GM12875 (cell line): ENCODE data around the gene CNGA3.
"Not testable (repeated sequence)": the region's sequence is repeated elsewhere in the genome, so short reads cannot be mapped to it uniquely, and the experiment has no call there.

Experiments
- H3K4me3 ChIP-seq: one replicate; pipeline ENCODE4 v1.5.1; 2011; ENCODE audit warnings: low read depth, low read length, control low read depth
- TF ChIP-seq, protein P1 (sequence below): IDR thresholded peaks from 2 replicates; pipeline ENCODE4 v1.5.1; 2011; ENCODE audit warnings: low read depth, mild to moderate bottlenecking, control low read depth, inconsistent platforms, low read length, moderate library complexity, borderline replicate concordance; ENCODE audit not compliant: insufficient read depth

CNGA3 gene

GRCh38 chr2:98346311-98347236 is at the start of gene CNGA3:
CNGA3 (plus strand) TSS chr2:98346456; CDS start chr2:98369976, 23,520 bp downstream.
- H3K4me3 ChIP-seq: no peak within 1 kb of the TSS
- TF ChIP-seq, protein P1, sequence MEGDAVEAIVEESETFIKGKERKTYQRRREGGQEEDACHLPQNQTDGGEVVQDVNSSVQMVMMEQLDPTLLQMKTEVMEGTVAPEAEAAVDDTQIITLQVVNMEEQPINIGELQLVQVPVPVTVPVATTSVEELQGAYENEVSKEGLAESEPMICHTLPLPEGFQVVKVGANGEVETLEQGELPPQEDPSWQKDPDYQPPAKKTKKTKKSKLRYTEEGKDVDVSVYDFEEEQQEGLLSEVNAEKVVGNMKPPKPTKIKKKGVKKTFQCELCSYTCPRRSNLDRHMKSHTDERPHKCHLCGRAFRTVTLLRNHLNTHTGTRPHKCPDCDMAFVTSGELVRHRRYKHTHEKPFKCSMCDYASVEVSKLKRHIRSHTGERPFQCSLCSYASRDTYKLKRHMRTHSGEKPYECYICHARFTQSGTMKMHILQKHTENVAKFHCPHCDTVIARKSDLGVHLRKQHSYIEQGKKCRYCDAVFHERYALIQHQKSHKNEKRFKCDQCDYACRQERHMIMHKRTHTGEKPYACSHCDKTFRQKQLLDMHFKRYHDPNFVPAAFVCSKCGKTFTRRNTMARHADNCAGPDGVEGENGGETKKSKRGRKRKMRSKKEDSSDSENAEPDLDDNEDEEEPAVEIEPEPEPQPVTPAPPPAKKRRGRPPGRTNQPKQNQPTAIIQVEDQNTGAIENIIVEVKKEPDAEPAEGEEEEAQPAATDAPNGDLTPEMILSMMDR: no peak

DNA sequence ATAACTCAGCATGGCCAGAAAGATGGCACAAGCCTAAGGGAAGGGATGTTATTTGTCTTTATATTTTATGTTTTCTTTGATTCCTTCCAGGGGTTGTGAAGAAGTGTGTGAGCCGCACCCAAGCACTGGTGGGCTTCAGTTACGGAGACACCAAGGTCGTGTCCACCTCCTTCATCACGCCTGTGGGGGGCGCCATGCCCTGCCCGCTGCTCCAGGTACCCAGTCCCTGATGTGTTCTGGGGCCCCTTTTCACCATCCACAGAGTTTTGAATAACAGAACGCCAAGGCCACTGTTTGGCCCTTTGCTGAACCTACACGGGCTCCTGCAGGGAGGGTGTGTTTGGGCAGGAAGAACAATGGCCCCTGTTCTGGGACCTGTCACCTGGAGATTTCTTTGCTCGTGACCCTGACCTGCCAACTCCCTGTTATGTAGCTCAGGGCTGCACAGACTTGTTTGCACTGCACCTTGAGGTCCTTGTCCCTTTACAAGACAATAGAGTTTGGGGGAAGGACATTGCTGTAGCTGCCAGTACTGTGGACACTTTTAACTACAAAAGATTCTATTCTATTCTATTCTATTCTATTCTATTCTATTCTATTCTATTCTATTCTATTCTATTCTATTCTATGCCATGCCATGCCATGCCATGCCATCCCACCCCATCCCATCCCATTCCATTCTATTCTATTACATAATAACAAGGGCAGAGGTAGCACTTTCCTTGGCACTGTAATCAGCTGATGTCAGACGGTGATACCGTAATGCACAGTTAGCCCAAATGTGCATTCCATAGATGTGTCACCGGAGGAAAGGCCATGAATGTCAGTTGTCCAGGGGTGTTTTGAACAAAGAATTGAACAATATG is 48.2 kb upstream of the CNGA3 start:
- H3K4me3 ChIP-seq: no peak overlapping the region
- TF ChIP-seq, protein P1: 0 out of 2 replicates have a peak, but pooled peaks have one; percentile 19

DNA sequence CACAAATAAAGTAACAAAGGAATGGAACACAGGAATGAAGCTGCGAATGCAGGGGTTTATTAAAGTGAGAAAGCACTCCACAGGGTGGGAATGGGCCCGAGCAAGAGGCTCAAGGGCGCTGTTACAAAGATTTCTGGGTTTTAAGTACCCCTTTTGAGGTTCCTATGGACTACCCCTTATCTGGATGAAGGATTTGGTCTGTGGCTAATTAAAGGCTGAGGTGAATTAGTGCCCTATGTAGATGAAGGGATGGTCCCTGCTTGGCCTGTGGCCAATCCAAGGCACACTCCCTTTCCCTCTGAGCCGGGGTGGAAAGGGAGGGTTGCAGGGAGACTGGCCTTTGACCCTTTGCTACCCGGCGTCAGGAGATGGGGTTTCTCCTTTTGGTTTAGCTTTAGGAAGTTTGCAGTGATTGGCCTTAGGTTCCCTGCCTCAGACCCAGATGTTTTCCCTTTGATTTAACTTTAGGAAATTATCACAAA is 47.5 kb upstream of the CNGA3 start:
- TF ChIP-seq, protein P1: no peak
- H3K4me3 ChIP-seq: no peak overlapping the region

GRCh38 chr2:98299211-98299905 is 46.9 kb upstream of the CNGA3 start:
- H3K4me3 ChIP-seq: no peak overlapping the region
- TF ChIP-seq, protein P1: no peak

DNA sequence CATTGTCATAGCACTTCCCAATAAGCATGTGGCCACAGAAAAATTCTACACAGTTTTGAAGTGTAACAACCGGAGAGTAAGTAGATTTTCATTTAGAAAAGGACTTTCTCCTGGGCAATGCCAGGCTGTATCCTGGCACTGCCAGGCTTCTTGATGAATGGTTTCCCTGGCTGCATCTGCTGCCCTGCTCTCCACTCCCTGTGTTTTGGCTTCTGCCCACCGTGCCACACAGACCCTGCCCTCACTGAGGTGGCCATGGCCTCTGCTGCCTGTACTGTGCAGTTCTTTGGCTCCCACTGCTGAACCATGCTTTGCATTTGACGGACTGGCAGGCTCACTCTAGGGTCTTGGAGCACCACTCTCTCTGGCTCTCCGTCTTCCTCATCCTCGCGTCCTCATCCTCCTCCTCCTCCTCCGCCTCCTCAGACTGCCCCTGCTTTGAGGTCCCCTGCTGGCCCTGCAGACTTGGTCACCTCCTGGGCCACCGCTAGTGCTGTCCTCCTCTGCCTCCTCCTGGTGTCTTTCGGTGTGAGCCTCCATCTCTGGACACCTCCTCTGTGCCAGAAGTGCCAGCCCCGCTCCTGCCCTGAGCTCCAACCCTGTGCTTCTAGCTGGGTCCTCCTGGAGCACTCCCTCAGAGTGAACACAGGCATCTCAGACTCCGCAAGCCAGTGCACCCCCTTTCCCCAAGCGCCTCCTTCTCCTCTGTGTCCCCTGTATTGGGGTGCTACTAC is 45.9 kb upstream of the CNGA3 start:
- TF ChIP-seq, protein P1: no peak
- no peak overlapping the region for H3K4me3 ChIP-seq

DNA sequence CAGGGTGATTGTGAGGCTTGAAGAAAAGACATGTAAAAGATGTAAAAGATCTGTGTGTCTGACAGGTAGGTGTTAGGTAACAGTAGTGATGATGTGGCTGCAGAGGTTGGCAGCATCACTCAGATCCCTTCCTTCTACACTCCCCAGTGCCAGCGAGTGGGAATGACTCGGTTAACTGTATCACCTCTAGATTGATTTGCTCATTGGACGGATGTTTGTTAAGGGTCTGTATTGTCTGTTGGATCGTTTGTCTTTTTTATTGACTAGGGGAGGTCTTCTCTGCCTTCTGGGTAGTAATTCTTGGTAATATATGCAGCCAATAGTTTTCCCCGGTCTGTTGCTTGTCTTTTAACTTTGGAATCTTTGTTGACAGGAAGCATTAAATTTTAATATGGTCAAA is 44.8 kb upstream of the CNGA3 start:
- no peak overlapping the region for H3K4me3 ChIP-seq
- TF ChIP-seq, protein P1: no peak

GRCh38 chr2:98307131-98307696 is 39.0 kb upstream of the CNGA3 start:
- not testable (repeated sequence) for H3K4me3 ChIP-seq
